HEK293 (cell line): ENCODE measurements around the gene ALG11.

ENCODE experiments used
- CTCF ChIA-PET: fragments of 350-600 bp; formaldehyde crosslinking; extraction: SDS; loops from one replicate; lab custom pipeline; 2021; ENCODE audit warnings: antibody characterized with exemption; lab: Yijun Ruan, JAX
- POLR2A ChIA-PET: fragments of 300-600 bp; formaldehyde crosslinking; extraction: SDS; loops from one replicate; lab custom pipeline; 2020; ENCODE audit warnings: antibody characterized with exemption, inconsistent platforms; lab: Yijun Ruan, JAX
- H3K27ac ChIP-seq: fragments of 200-500 bp; sonication (Bioruptor generic); 2 replicates; pipeline ENCODE4 v1.5.1; 2014; ENCODE audit warnings: low read depth, low read length, control low read depth, inconsistent platforms; ENCODE audit errors: extremely low read depth
- H3K36me3 ChIP-seq, 2 experiments: fragments of 200-500 bp in 1 of 2; sonication (Bioruptor generic) in 1 of 2; 1 replicate in 1 of 2; 2 replicates in 1 of 2; pipeline ENCODE4 v1.5.1; 2014 to 2017; ENCODE audit warnings: inconsistent platforms in 2 of 2, low read length in 2 of 2; ENCODE audit not compliant: control insufficient read depth in 2 of 2, insufficient read depth in 1 of 2
- H3K4me1 ChIP-seq: fragments of 200-500 bp; sonication (Bioruptor generic); 2 replicates; pipeline ENCODE4 v1.5.1; 2014; ENCODE audit warnings: mild to moderate bottlenecking, low read length, inconsistent platforms; ENCODE audit not compliant: control insufficient read depth, insufficient read depth
- H3K4me3 ChIP-seq: 2 replicates; pipeline ENCODE4 v1.5.1; 2011; ENCODE audit warnings: low read depth, mild to moderate bottlenecking, control low read depth, low read length, moderate library complexity
- H3K9me3 ChIP-seq: fragments of 200-500 bp; sonication (Bioruptor generic); 2 replicates; pipeline ENCODE4 v1.5.1; 2014; ENCODE audit warnings: low read depth, low read length, inconsistent platforms; ENCODE audit not compliant: control insufficient read depth, insufficient read depth
- BCL11A ChIP-seq: fragments of 450-650 bp; formaldehyde crosslinking; IDR thresholded peaks from 2 replicates; pipeline ENCODE4 v1.5.1; 2016; ENCODE audit warnings: low read depth, missing biosample characterization, missing genetic modification characterization
- CTCF ChIP-seq: fragments of 450-650 bp; formaldehyde crosslinking; IDR thresholded peaks from 2 replicates; pipeline ENCODE4 v1.5.1; 2016; ENCODE audit warnings: missing biosample characterization, missing genetic modification characterization
- EGR2 ChIP-seq: fragments of 450-650 bp; formaldehyde crosslinking; IDR thresholded peaks from 2 replicates; pipeline ENCODE4 v1.5.1; 2016; ENCODE audit warnings: low read depth, missing biosample characterization, missing genetic modification characterization
- KLF16 ChIP-seq: fragments of 450-650 bp; formaldehyde crosslinking; IDR thresholded peaks from 2 replicates; pipeline ENCODE4 v1.5.1; 2017; ENCODE audit warnings: missing biosample characterization, missing genetic modification characterization
- SALL2 ChIP-seq: fragments of 450-650 bp; formaldehyde crosslinking; IDR thresholded peaks from 2 replicates; pipeline ENCODE4 v1.5.0; 2017; ENCODE audit warnings: missing biosample characterization, mild to moderate bottlenecking, missing genetic modification characterization, borderline replicate concordance
- SCRT1 ChIP-seq: fragments of 450-650 bp; formaldehyde crosslinking; IDR thresholded peaks from 2 replicates; pipeline ENCODE4 v1.5.1; 2016; ENCODE audit warnings: missing biosample characterization, missing genetic modification characterization, borderline replicate concordance
- ZBTB49 ChIP-seq: fragments of 450-650 bp; formaldehyde crosslinking; IDR thresholded peaks from 2 replicates; pipeline ENCODE4 v1.5.1; 2016; ENCODE audit warnings: missing biosample characterization, missing genetic modification characterization, low read depth
- ZBTB7A ChIP-seq: fragments of 450-650 bp; formaldehyde crosslinking; IDR thresholded peaks from 2 replicates; pipeline ENCODE4 v1.5.1; 2016; ENCODE audit warnings: low read depth, missing biosample characterization, missing genetic modification characterization
- ZFP41 ChIP-seq: fragments of 450-650 bp; formaldehyde crosslinking; IDR thresholded peaks from 2 replicates; pipeline ENCODE4 v1.5.1; 2016; ENCODE audit warnings: missing biosample characterization, missing genetic modification characterization, borderline replicate concordance
- ZIC2 ChIP-seq: fragments of 450-650 bp; formaldehyde crosslinking; IDR thresholded peaks from 2 replicates; pipeline ENCODE4 v1.5.1; 2016; ENCODE audit warnings: missing biosample characterization, missing genetic modification characterization
- ZNF121 ChIP-seq: fragments of 450-650 bp; formaldehyde crosslinking; IDR thresholded peaks from 2 replicates; pipeline ENCODE4 v1.5.1; 2016; ENCODE audit warnings: missing biosample characterization, missing genetic modification characterization
- ZNF394 ChIP-seq: fragments of 450-650 bp; formaldehyde crosslinking; IDR thresholded peaks from 2 replicates; pipeline ENCODE4 v1.5.1; 2016; ENCODE audit warnings: missing biosample characterization, missing genetic modification characterization, mild to moderate bottlenecking, moderate library complexity, borderline replicate concordance
- ZNF473 ChIP-seq: fragments of 450-650 bp; formaldehyde crosslinking; IDR thresholded peaks from 2 replicates; pipeline ENCODE4 v1.5.1; 2017; ENCODE audit warnings: missing biosample characterization, missing genetic modification characterization
- ZNF518A ChIP-seq: fragments of 450-650 bp; formaldehyde crosslinking; conservative IDR thresholded peaks from 2 replicates; pipeline ENCODE4 v1.5.1; 2016; ENCODE audit warnings: low read depth, missing biosample characterization, missing genetic modification characterization
- ZNF548 ChIP-seq: fragments of 450-650 bp; formaldehyde crosslinking; IDR thresholded peaks from 2 replicates; pipeline ENCODE4 v1.5.1; 2016; ENCODE audit warnings: missing biosample characterization, missing genetic modification characterization
- ZNF624 ChIP-seq: fragments of 450-650 bp; formaldehyde crosslinking; IDR thresholded peaks from 2 replicates; pipeline ENCODE4 v1.5.1; 2017; ENCODE audit warnings: missing biosample characterization, missing genetic modification characterization
- ZNF701 ChIP-seq: fragments of 450-650 bp; formaldehyde crosslinking; IDR thresholded peaks from 2 replicates; pipeline ENCODE4 v1.5.1; 2016; ENCODE audit warnings: missing biosample characterization, missing genetic modification characterization
- ZNF837 ChIP-seq: fragments of 450-650 bp; formaldehyde crosslinking; IDR thresholded peaks from 2 replicates; pipeline ENCODE4 v1.5.1; 2016; ENCODE audit warnings: missing biosample characterization, missing genetic modification characterization

Gene ALG11

GRCh38 chr13:52004511-52005170 lies 7.6 kb upstream of the ALG11 start (continued):
- TF ChIP-seq ZFP41: no peak
- TF ChIP-seq ZNF548 (tag by site-specific recombination): no peak
- TF ChIP-seq ZNF473 (tag by site-specific recombination): no peak
- no peak for TF ChIP-seq ZNF121
- TF ChIP-seq ZNF518A (tag by site-specific recombination): no peak
- TF ChIP-seq ZIC2: no peak
- no peak for TF ChIP-seq ZNF624
- no peak for TF ChIP-seq EGR2 (tag by site-specific recombination)

GRCh38 chr13:52005841-52006522 lies 6.2 kb upstream of the ALG11 start:
- TF ChIP-seq CTCF (tag by site-specific recombination) (no peak), SALL2 (tag by site-specific recombination) (no peak), ZNF837 (tag by site-specific recombination) (no peak), ZNF394 (tag by site-specific recombination) (no peak), KLF16 (no peak), ZBTB49 (tag by site-specific recombination) (no peak), ZBTB7A (tag by site-specific recombination) (no peak), BCL11A (no peak), ZNF701 (tag by site-specific recombination) (no peak), SCRT1 (tag by site-specific recombination) (no peak)
- no peaks in the 10 kb centered on the region for H3K9me3 ChIP-seq
- H3K4me1 ChIP-seq: no peaks in the 10 kb centered on the region
- H3K4me3 ChIP-seq: no peak overlapping the region
- POLR2A ChIA-PET: no interaction called here
- no peak overlapping the region for H3K27ac ChIP-seq
- no peaks in the 10 kb centered on the region for H3K36me3 ChIP-seq
- CTCF ChIA-PET: no interaction called here
